Measurements from ENCODE around the gene CHST10. TPM values are rescaled to one million over a fixed set of nuclear protein-coding genes. Genes with fewer than 3 reads are reported as not detected.

CHST10 gene
- total RNA-seq, 1 experiment from 2014 or later: 11.3 TPM

DNA sequence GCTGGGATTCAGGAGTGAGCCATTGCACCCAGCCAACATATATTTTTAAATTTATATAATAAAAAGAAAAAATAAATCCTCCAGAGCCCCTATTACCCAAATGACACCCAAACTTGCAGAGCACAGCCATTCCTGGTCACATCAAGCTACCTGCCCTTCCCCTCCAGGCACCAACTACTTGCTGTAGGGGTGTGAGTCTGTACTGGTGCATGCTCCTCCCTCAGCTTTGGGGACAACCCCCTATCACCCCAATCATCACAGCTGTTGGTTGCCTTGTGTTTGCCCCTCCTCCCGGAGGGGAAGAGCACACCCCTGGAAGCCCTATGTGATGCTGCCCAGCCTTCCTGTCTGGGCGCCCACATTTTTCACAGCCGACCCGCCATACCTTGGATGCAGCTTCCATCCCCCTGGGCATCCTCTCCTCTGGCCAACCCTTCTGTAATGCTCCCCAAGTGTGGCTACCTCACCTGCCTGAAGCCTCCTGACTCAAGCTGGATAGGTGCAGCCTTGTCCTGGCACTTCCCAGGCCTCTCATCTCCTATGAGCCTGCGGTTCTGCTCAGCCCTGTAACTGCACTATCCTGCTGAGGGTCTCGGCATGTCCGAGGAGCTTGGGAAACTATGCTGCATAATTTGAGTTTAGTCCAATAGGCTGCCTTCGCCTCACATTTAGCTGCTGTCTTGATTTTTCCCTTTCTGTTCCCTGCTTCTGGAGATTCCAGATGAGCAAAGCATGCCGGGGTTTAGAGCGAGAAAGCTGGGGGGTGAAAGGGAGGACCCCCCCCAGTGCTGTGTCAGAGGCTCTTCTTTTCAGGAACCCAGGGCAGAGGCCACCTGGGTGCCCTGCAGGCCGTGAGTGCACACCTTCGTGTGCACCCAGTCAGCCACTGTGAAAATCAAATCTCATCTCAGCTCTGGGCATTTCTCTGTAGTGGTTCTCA is 27.2 kb downstream of the CHST10 start:
- Histone ChIP-seq H3K9me3 (ENCODE audit: low read depth, low read length, poor library complexity, severe bottlenecking) (no peaks in the 10 kb centered on the region), H3K27me3 (replicated peaks; ENCODE audit: insufficient read depth, low read depth, low read length, poor library complexity) (no peaks in the 10 kb centered on the region), H3K4me3 (ENCODE audit: low read depth, low read length, poor library complexity, severe bottlenecking) (no peak overlapping the region), H3K27ac (ENCODE audit: low read depth, low read length, poor library complexity, severe bottlenecking) (no peak overlapping the region), H3K4me1 (ENCODE audit: insufficient read depth, low read length, poor library complexity, severe bottlenecking) (no peaks in the 10 kb centered on the region), H3K36me3 (ENCODE audit: insufficient read depth, low read length, poor library complexity, severe bottlenecking) (no peaks in the 10 kb centered on the region)
- intact Hi-C loops (cut with micrococcal nuclease; ENCODE audit: unreplicated experiment): no loop called here
- BruUV-seq (replicated peaks): no TSS peak
- CTCF ChIA-PET: no interaction called here
- DNase-seq (ENCODE audit: low spot score): no peak
- no peak for TF ChIP-seq EZH2 (IDR thresholded peaks at IDR 0.05; ENCODE audit: borderline replicate concordance, low read depth, low read length, poor library complexity, severe bottlenecking)
- TF ChIP-seq, protein P1, sequence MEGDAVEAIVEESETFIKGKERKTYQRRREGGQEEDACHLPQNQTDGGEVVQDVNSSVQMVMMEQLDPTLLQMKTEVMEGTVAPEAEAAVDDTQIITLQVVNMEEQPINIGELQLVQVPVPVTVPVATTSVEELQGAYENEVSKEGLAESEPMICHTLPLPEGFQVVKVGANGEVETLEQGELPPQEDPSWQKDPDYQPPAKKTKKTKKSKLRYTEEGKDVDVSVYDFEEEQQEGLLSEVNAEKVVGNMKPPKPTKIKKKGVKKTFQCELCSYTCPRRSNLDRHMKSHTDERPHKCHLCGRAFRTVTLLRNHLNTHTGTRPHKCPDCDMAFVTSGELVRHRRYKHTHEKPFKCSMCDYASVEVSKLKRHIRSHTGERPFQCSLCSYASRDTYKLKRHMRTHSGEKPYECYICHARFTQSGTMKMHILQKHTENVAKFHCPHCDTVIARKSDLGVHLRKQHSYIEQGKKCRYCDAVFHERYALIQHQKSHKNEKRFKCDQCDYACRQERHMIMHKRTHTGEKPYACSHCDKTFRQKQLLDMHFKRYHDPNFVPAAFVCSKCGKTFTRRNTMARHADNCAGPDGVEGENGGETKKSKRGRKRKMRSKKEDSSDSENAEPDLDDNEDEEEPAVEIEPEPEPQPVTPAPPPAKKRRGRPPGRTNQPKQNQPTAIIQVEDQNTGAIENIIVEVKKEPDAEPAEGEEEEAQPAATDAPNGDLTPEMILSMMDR (conservative IDR thresholded peaks at IDR 0.05; ENCODE audit: low read depth, low read length): no peak
- POLR2A ChIA-PET (ENCODE audit: low non-redundant PET): no interaction called here

GRCh38 chr2:100388703-100389102 is 28.8 kb downstream of the CHST10 start:
- Histone ChIP-seq H3K36me3 (ENCODE audit: insufficient read depth, low read length, poor library complexity, severe bottlenecking) (no peaks in the 10 kb centered on the region), H3K27ac (ENCODE audit: low read depth, low read length, poor library complexity, severe bottlenecking) (no peak overlapping the region), H3K4me1 (ENCODE audit: insufficient read depth, low read length, poor library complexity, severe bottlenecking) (no peaks in the 10 kb centered on the region), H3K4me3 (ENCODE audit: low read depth, low read length, poor library complexity, severe bottlenecking) (no peak overlapping the region), H3K9me3 (ENCODE audit: low read depth, low read length, poor library complexity, severe bottlenecking) (no peaks in the 10 kb centered on the region), H3K27me3 (replicated peaks; ENCODE audit: insufficient read depth, low read depth, low read length, poor library complexity) (no peaks in the 10 kb centered on the region)
- no TSS peak for BruUV-seq (replicated peaks)
- TF ChIP-seq, protein P1 (conservative IDR thresholded peaks at IDR 0.05; ENCODE audit: low read depth, low read length): no peak
- TF ChIP-seq EZH2 (IDR thresholded peaks at IDR 0.05; ENCODE audit: borderline replicate concordance, low read depth, low read length, poor library complexity, severe bottlenecking): no peak
- intact Hi-C loops (cut with micrococcal nuclease; ENCODE audit: unreplicated experiment): no loop called here
- POLR2A ChIA-PET (ENCODE audit: low non-redundant PET): no interaction called here
- no peak for DNase-seq (ENCODE audit: low spot score)
- CTCF ChIA-PET: no interaction called here

DNA sequence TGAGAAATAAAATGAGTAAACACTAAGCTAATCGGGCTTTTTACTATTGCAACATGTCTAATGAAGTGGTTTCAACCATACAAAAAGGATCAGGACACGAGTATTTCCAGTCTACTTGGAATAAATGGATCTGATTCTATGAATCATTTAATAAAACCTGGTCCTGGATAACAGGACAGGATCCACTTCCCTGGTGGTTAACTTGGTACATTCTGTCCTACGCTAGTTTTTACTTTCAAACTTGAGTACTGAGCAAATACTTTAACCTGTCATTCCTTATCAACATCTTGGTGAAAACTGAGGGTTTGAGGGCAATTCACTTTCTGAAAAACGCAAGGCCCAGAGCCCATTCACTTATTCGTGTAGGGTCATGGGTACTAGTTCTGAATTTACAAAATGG is 33.5 kb downstream of the CHST10 start:
- Histone ChIP-seq H3K36me3 (ENCODE audit: insufficient read depth, low read length, poor library complexity, severe bottlenecking) (no peaks in the 10 kb centered on the region), H3K27ac (ENCODE audit: low read depth, low read length, poor library complexity, severe bottlenecking) (no peak overlapping the region), H3K27me3 (replicated peaks; ENCODE audit: insufficient read depth, low read depth, low read length, poor library complexity) (no peaks in the 10 kb centered on the region), H3K9me3 (ENCODE audit: low read depth, low read length, poor library complexity, severe bottlenecking) (no peaks in the 10 kb centered on the region), H3K4me3 (ENCODE audit: low read depth, low read length, poor library complexity, severe bottlenecking) (no peak overlapping the region), H3K4me1 (ENCODE audit: insufficient read depth, low read length, poor library complexity, severe bottlenecking) (no peaks in the 10 kb centered on the region)
- CTCF ChIA-PET: interaction anchor here (2.2 kb wide), 1 partner anchor 122 kb away, joined by 7 read pairs; no protein-coding TSS in a partner anchor
- intact Hi-C loops (cut with micrococcal nuclease; ENCODE audit: unreplicated experiment): loop anchor here (5.0 kb wide), 1 partner anchor 822 kb away; no protein-coding TSS in a partner anchor
- POLR2A ChIA-PET (ENCODE audit: low non-redundant PET): no interaction called here
- BruUV-seq (replicated peaks): no TSS peak
- TF ChIP-seq, protein P1 (conservative IDR thresholded peaks at IDR 0.05; ENCODE audit: low read depth, low read length): no peak
- no peak for DNase-seq (ENCODE audit: low spot score)
